K562 (cell line): ENCODE results near the gene HVCN1. TPM values are rescaled to one million over a fixed set of nuclear protein-coding genes. Genes with fewer than 3 reads are reported as not detected.

ENCODE experiments used
- ARID2 ChIP-seq: fragments of 450-650 bp; IDR thresholded peaks from 2 replicates; pipeline ENCODE4 v1.6.1; 2017; ENCODE audit warnings: antibody characterized with exemption, mild to moderate bottlenecking
- BCOR ChIP-seq: fragments of 450-650 bp; IDR thresholded peaks from 2 replicates; pipeline ENCODE4 v1.6.1; 2016
- GTF2F1 ChIP-seq: IDR thresholded peaks from 2 replicates; pipeline ENCODE4 v1.6.1; 2011; ENCODE audit warnings: low read depth, low read length, improper control_type of control experiment
- HMG20B ChIP-seq: fragments of 250-450 bp; sonication (Bioruptor Pico); IDR thresholded peaks from 2 replicates; pipeline ENCODE4 v1.5.0; 2021; ENCODE audit warnings: mild to moderate bottlenecking
- NFE2L1 ChIP-seq: fragments of 450-650 bp; IDR thresholded peaks from 2 replicates; pipeline ENCODE4 v1.6.1; 2016; ENCODE audit warnings: missing genetic modification characterization, low read depth, mild to moderate bottlenecking, missing compliant biosample characterization, moderate library complexity, borderline replicate concordance
- RCOR1 ChIP-seq, 2 experiments: IDR thresholded peaks; 2 replicates each; pipeline ENCODE4 v1.6.1; 2012; ENCODE audit warnings: low read depth in 2 of 2, low read length in 2 of 2, borderline replicate concordance in 1 of 2, improper control_type of control experiment in 1 of 2
- TEAD1 ChIP-seq, 2 experiments: fragments of 450-650 bp in 1 of 2; sonication (generic) in 1 of 2; formaldehyde crosslinking; IDR thresholded peaks; 2 replicates each; pipeline versions ENCODE4 v1.4.0 to v1.8.0; 2020 to 2022; ENCODE audit warnings: mild to moderate bottlenecking in 2 of 2, missing genetic modification reagents in 1 of 2
- ZNF384 ChIP-seq: IDR thresholded peaks from 2 replicates; pipeline ENCODE4 v1.6.1; 2012; ENCODE audit warnings: low read depth, low read length, improper control_type of control experiment
- polyA plus RNA-seq, 8 experiments: library from polyadenylated mRNA; depleted of rRNA in 4 of 8; stranded (reverse) in 5 of 8; unstranded in 3 of 8; fragments of >200 nt; fragmentation: Nextera tagmentation in 2 of 8; fragmentation: Illumina TruSeq in 1 of 8; extraction: Ambion mirVana in 2 of 8; extraction: Trizol in 1 of 8; gene quantifications; 2 replicates each; pipeline versions ENCODE4 v1.2.1 to v1.2.3, GENCODE V29; 2011 to 2014; ENCODE audit warnings: inconsistent platforms in 1 of 8, missing spikeins in 1 of 8
- total RNA-seq, 7 experiments: library from RNA; depleted of rRNA in 6 of 7; stranded (reverse); fragments of >200 nt in 6 of 7; fragmentation: Illumina TruSeq in 2 of 7; extraction: Trizol in 2 of 7; gene quantifications; 2 replicates each; pipeline versions ENCODE4 v1.2.1 to v1.2.3, GENCODE V29; 2011 to 2021; ENCODE audit warnings: low replicate concordance in 1 of 7
- TF ChIP-seq, protein P1 (sequence below): fragments of 450-650 bp; formaldehyde crosslinking; conservative IDR thresholded peaks from 2 replicates; pipeline ENCODE4 v1.4.0; 2022; ENCODE audit warnings: mild to moderate bottlenecking, missing genetic modification characterization
- TF ChIP-seq, protein P2 (sequence below): IDR thresholded peaks from 2 replicates; pipeline ENCODE4 v1.6.1; 2014; ENCODE audit warnings: antibody characterized with exemption
- TF ChIP-seq, protein P3 (sequence below), 2 experiments: IDR thresholded peaks; 2 replicates each; pipeline ENCODE4 v1.6.1; 2012; ENCODE audit warnings: improper control_type of control experiment in 2 of 2, low read depth in 2 of 2, low read length in 2 of 2, borderline replicate concordance in 1 of 2
- TF ChIP-seq, protein P4 (sequence below), 3 experiments: fragments of 200-800 bp in 1 of 3; fragments of 250-450 bp in 1 of 3; fragments of 450-650 bp in 1 of 3; sonication (Bioruptor Pico) in 1 of 3; sonication (Bioruptor generic) in 1 of 3; formaldehyde crosslinking in 1 of 3; IDR thresholded peaks; 2 replicates each; pipeline versions ENCODE4 v1.6.1 to v1.8.0; 2016 to 2022; ENCODE audit warnings: mild to moderate bottlenecking in 2 of 3, missing genetic modification characterization in 2 of 3, missing compliant biosample characterization in 1 of 3, moderate library complexity in 1 of 3
- TF ChIP-seq, protein P5 (sequence below): fragments of 200-800 bp; sonication (Bioruptor generic); IDR thresholded peaks from 2 replicates; pipeline ENCODE4 v1.6.1; 2017; ENCODE audit warnings: missing genetic modification characterization, missing compliant biosample characterization

Gene HVCN1
- total and polyA plus RNA-seq, 9 of the 15 experiments (the other 6 are each of a cell fraction or from before 2014, with no cell fraction given): 0.21 to 1.4 (median 0.74) TPM

DNA sequence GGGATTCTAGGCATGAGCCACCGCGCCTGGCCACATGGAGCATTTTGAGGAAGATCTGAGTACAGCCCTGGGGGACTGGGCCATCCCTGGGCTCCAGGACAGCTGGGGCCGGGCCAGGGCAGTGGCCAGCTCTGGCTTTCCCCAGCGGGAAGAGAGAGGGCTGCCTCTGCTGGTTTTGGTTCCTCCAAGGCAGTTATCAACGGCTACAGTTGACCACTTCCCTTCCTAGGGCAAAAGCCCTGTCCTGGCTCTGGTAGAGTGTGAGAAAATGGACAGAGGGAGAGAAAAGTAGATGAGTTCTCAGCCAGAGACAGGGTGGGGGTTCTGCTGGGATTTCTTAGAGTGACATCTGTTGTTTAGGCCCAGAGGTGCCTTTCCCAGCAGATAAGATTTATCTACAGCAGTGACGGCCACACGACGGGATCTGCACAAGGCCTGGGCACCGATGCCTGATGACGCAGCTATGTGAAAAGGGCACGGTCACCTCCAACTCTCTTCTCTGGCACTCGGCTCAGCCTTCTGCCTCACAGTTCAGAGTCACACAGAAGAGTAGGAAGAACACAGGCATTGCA, 5.5 kb upstream of the HVCN1 start (continued):
- TF ChIP-seq, protein P1, sequence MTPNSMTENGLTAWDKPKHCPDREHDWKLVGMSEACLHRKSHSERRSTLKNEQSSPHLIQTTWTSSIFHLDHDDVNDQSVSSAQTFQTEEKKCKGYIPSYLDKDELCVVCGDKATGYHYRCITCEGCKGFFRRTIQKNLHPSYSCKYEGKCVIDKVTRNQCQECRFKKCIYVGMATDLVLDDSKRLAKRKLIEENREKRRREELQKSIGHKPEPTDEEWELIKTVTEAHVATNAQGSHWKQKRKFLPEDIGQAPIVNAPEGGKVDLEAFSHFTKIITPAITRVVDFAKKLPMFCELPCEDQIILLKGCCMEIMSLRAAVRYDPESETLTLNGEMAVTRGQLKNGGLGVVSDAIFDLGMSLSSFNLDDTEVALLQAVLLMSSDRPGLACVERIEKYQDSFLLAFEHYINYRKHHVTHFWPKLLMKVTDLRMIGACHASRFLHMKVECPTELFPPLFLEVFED: 0 out of 2 replicates have a peak, but pooled peaks have one; percentile 56
- TF ChIP-seq TEAD1 (CRISPR knock-in tag; IDR thresholded peaks at IDR 0.05) (0 out of 4 replicates have a peak, but pooled peaks of 1 of the 2 experiments have one; percentile 54), HMG20B (CRISPR knock-in tag) (no peak), BCOR (no peak), NFE2L1 (tag) (no peak), ARID2 (no peak), GTF2F1 (no peak), RCOR1 (IDR thresholded peaks at IDR 0.05; ENCODE audit: borderline replicate concordance in 1 of 2, low read depth in 2 of 2, low read length in 2 of 2) (0 out of 4 replicates have a peak, but pooled peaks of 1 of the 2 experiments have one; percentile 28), ZNF384 (no peak)
- TF ChIP-seq, protein P2, sequence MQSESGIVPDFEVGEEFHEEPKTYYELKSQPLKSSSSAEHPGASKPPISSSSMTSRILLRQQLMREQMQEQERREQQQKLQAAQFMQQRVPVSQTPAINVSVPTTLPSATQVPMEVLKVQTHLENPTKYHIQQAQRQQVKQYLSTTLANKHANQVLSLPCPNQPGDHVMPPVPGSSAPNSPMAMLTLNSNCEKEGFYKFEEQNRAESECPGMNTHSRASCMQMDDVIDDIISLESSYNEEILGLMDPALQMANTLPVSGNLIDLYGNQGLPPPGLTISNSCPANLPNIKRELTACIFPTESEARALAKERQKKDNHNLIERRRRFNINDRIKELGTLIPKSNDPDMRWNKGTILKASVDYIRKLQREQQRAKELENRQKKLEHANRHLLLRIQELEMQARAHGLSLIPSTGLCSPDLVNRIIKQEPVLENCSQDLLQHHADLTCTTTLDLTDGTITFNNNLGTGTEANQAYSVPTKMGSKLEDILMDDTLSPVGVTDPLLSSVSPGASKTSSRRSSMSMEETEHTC: no peak
- TF ChIP-seq, protein P3, sequence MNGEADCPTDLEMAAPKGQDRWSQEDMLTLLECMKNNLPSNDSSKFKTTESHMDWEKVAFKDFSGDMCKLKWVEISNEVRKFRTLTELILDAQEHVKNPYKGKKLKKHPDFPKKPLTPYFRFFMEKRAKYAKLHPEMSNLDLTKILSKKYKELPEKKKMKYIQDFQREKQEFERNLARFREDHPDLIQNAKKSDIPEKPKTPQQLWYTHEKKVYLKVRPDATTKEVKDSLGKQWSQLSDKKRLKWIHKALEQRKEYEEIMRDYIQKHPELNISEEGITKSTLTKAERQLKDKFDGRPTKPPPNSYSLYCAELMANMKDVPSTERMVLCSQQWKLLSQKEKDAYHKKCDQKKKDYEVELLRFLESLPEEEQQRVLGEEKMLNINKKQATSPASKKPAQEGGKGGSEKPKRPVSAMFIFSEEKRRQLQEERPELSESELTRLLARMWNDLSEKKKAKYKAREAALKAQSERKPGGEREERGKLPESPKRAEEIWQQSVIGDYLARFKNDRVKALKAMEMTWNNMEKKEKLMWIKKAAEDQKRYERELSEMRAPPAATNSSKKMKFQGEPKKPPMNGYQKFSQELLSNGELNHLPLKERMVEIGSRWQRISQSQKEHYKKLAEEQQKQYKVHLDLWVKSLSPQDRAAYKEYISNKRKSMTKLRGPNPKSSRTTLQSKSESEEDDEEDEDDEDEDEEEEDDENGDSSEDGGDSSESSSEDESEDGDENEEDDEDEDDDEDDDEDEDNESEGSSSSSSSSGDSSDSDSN (IDR thresholded peaks at IDR 0.05; ENCODE audit: borderline replicate concordance in 1 of 2, low read depth in 2 of 2, low read length in 2 of 2): peak in 1 of 2 experiments; percentile 46; a peak in 1 of 4 replicates
- TF ChIP-seq, protein P4, sequence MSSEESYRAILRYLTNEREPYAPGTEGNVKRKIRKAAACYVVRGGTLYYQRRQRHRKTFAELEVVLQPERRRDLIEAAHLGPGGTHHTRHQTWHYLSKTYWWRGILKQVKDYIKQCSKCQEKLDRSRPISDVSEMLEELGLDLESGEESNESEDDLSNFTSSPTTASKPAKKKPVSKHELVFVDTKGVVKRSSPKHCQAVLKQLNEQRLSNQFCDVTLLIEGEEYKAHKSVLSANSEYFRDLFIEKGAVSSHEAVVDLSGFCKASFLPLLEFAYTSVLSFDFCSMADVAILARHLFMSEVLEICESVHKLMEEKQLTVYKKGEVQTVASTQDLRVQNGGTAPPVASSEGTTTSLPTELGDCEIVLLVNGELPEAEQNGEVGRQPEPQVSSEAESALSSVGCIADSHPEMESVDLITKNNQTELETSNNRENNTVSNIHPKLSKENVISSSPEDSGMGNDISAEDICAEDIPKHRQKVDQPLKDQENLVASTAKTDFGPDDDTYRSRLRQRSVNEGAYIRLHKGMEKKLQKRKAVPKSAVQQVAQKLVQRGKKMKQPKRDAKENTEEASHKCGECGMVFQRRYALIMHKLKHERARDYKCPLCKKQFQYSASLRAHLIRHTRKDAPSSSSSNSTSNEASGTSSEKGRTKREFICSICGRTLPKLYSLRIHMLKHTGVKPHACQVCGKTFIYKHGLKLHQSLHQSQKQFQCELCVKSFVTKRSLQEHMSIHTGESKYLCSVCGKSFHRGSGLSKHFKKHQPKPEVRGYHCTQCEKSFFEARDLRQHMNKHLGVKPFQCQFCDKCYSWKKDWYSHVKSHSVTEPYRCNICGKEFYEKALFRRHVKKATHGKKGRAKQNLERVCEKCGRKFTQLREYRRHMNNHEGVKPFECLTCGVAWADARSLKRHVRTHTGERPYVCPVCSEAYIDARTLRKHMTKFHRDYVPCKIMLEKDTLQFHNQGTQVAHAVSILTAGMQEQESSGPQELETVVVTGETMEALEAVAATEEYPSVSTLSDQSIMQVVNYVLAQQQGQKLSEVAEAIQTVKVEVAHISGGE (CRISPR knock-in tag; IDR thresholded peaks at IDR 0.05): no peak
- TF ChIP-seq, protein P5, sequence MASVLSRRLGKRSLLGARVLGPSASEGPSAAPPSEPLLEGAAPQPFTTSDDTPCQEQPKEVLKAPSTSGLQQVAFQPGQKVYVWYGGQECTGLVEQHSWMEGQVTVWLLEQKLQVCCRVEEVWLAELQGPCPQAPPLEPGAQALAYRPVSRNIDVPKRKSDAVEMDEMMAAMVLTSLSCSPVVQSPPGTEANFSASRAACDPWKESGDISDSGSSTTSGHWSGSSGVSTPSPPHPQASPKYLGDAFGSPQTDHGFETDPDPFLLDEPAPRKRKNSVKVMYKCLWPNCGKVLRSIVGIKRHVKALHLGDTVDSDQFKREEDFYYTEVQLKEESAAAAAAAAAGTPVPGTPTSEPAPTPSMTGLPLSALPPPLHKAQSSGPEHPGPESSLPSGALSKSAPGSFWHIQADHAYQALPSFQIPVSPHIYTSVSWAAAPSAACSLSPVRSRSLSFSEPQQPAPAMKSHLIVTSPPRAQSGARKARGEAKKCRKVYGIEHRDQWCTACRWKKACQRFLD (CRISPR knock-in tag): no peak
